ENCODE measurements around the gene SLC43A2. TPM values are rescaled to one million over a fixed set of nuclear protein-coding genes. Genes with fewer than 3 reads are reported as not detected.

The SLC43A2 gene
- total RNA-seq, 2 donors from 2014 or later: 29.3 to 38.7 TPM

DNA sequence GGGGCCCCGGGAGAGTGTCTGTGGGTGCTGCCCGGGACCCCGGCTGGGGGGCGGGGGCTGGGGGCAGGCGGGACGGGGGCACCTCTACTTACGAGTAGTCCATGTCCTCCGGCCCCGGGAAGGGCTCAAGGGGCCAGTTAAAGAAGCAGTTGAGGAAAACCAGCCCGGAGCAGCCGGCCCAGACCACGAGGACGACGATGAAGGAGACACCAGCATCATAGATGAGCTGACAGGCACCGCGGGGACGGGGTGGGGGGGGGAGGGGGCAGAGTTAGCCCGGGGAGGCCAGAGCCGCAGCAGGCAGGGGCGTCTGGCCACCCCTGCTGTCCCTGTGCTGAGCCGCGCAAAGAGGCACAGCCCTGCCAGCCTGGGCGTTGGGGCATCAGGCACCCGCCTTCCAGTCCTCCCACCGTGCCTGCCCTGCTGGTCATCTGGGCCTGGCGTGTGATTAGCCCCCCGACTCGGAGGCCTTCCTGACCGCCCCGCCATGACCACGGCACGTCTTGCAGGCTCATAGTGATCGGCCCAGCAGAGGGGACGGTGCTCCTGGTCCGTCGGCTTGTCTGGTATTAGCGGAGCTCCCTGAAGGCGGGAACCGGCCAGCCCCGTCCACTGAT lies 37.1 kb downstream of the SLC43A2 start:
- DNase-seq: no peak
- no peak overlapping the region for H3K4me3 ChIP-seq
- H3K27ac ChIP-seq: no peak overlapping the region
- intact Hi-C loops (cut with DNase I): no loop called here
- no peak overlapping the region for H3K9ac ChIP-seq (ENCODE audit: low read depth in 2 of 2, low read length in 2 of 2)
- TF ChIP-seq, protein P1, sequence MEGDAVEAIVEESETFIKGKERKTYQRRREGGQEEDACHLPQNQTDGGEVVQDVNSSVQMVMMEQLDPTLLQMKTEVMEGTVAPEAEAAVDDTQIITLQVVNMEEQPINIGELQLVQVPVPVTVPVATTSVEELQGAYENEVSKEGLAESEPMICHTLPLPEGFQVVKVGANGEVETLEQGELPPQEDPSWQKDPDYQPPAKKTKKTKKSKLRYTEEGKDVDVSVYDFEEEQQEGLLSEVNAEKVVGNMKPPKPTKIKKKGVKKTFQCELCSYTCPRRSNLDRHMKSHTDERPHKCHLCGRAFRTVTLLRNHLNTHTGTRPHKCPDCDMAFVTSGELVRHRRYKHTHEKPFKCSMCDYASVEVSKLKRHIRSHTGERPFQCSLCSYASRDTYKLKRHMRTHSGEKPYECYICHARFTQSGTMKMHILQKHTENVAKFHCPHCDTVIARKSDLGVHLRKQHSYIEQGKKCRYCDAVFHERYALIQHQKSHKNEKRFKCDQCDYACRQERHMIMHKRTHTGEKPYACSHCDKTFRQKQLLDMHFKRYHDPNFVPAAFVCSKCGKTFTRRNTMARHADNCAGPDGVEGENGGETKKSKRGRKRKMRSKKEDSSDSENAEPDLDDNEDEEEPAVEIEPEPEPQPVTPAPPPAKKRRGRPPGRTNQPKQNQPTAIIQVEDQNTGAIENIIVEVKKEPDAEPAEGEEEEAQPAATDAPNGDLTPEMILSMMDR (IDR thresholded peaks at IDR 0.05): no peak
- no peaks in the 10 kb centered on the region for H3K9me3 ChIP-seq
- H3K36me3 ChIP-seq: no peaks in the 10 kb centered on the region
- H3K27me3 ChIP-seq: no peaks in the 10 kb centered on the region
- peaks cover 30% of the 10 kb centered on the region for H3K4me1 ChIP-seq

DNA sequence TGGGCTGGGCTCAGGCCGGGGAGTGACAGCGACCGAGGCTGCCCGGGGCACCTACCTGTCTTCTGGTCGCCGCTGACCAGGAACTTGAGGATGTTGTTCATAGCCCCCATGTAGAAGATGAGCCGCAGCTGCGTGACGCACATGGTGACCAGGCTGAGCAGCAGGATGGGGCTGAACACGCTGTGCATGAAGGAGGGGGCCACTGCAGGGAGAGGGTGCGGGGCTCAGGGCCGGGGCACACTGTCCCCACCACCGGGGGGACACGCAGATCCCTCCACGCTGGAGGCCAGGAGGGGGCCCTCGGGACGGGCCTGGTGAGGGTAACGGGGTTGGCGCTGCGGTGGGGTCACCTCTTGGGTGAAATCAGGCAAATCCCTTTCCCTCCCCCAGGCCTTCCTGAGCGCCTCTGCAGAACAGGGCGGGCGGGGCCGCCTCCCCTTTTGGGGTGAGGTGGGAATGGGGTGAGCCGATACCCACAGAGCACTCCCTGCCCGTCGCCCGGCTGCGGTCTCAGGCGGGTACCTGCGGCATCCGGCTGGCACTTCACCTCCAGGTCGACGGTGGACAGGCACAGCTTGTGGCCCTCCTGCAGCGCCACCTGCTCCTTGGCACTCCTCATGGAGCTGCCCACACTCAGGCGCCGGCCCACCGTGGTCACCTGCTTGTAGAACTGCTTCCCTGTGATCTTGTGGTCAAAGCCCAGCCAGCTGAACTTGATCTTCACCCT lies 37.7 kb downstream of the SLC43A2 start:
- H3K27me3 ChIP-seq: no peaks in the 10 kb centered on the region
- DNase-seq: no peak
- H3K27ac ChIP-seq: peak overlapping the region; percentile 77
- peak overlapping the region; percentile 13 to 48 for H3K9ac ChIP-seq (ENCODE audit: low read depth in 2 of 2, low read length in 2 of 2)
- H3K4me1 ChIP-seq: peaks cover 30% of the 10 kb centered on the region
- TF ChIP-seq, protein P1 (IDR thresholded peaks at IDR 0.05): no peak
- no peaks in the 10 kb centered on the region for H3K9me3 ChIP-seq
- H3K36me3 ChIP-seq: no peaks in the 10 kb centered on the region
- no peak overlapping the region for H3K4me3 ChIP-seq
- intact Hi-C loops (cut with DNase I): no loop called here

DNA sequence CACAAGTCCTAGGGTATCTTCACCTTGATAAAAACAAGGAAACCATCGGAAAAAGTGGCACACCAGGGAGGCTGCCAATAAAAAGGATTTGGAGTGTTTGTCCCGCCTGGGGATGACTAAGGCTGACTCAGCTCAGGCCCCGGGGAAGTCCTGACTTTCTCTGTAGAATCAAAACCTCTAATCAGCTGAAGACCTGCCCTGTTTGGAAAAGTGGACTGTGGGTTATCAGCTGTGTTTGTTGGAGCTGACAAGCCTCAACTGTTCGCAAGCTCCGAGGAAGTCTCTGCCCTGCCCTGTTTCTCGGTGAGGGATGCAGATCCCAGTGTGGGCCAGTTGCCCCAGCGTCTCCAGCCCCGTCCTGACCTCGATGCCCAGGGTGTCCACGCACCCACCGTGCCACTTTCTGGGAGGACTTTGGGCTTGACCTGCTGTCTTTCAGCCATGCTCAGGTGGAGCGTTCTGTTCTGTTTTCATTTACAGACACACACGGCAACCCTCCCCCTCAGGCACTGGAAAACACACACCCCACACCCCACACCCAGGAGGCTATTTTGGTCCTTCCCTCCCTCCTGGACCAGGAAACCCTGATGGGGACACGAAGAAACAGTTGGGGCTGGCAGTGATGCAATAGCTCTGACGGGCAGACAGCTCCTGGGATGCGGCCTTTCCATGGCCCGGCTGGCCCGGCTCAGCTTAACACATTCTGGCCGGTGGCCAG lies 38.4 kb downstream of the SLC43A2 start:
- H3K27ac ChIP-seq: peak overlapping the region; percentile 77
- no peaks in the 10 kb centered on the region for H3K36me3 ChIP-seq
- no peaks in the 10 kb centered on the region for H3K9me3 ChIP-seq
- TF ChIP-seq, protein P1 (IDR thresholded peaks at IDR 0.05): no peak
- peaks cover 30% of the 10 kb centered on the region for H3K4me1 ChIP-seq
- H3K9ac ChIP-seq (ENCODE audit: low read depth in 2 of 2, low read length in 2 of 2): peak overlapping the region; percentile 13 to 48
- no peaks in the 10 kb centered on the region for H3K27me3 ChIP-seq
- peak; percentile 85 for DNase-seq
- no peak overlapping the region for H3K4me3 ChIP-seq
- intact Hi-C loops (cut with DNase I): no loop called here

DNA sequence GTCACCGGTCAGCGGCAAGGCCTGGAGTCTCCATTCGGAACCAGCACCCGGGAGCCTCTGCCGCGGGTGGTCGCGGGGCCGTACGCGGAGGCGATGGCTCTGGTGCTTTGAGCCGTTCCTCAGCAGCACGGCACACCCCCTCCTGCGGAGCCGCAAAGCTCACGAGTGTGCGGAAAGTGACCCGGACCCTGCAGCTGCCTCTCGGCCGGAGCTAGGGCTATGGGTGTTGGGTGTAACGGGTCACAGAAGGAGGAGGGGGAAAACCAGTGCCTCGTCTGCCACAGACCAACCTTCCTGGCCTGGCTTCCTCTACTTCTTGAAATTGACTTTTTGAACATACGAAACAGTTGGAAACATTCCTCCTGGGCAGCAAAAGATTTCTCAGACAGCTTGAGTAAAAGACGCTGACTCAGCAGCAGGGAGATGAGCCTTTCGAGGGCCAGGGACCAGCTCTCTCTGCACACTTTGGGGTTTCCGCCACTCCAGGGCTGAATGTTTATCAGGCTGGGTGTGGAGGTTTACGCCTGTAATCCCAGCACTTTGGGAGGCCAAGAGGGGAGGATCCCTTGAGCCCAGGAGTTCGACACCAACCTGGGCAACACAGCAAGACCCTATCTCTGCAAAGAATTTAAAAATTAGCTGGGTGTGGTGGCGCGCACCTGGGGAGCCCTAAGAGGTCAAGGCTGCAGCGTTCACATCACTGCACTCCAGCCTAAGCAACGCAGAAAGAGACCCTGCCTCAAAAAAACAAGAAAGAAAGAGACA lies 39.6 kb downstream of the SLC43A2 start:
- H3K27me3 ChIP-seq: no peaks in the 10 kb centered on the region
- peaks cover 30% of the 10 kb centered on the region for H3K4me1 ChIP-seq
- intact Hi-C loops (cut with DNase I): no loop called here
- no peaks in the 10 kb centered on the region for H3K9me3 ChIP-seq
- H3K9ac ChIP-seq (ENCODE audit: low read depth in 2 of 2, low read length in 2 of 2): no peak overlapping the region
- no peaks in the 10 kb centered on the region for H3K36me3 ChIP-seq
- H3K4me3 ChIP-seq: no peak overlapping the region
- no peak overlapping the region for H3K27ac ChIP-seq
- TF ChIP-seq, protein P1 (IDR thresholded peaks at IDR 0.05): no peak
- no peak for DNase-seq

DNA sequence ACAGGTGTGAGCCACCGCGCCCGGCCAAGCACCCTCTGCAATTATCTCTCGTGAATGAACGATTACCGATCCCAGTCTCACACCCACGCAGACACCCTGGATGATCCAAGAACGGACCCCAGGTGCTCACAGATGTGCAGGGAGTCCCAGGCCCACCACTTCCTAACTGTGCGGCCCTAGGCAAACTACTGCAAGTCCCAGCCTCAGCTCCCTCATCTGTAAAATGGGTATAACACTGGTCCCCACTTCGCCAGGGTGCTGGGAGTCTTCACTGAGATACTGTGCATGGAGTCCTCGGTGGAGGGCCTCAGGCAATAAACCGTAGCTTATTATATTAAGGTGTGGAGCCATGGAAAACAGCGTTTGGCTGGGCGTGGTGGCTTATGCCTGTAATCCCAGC lies 44.5 kb downstream of the SLC43A2 start:
- Histone ChIP-seq H3K9ac (ENCODE audit: low read depth in 2 of 2, low read length in 2 of 2) (no peak overlapping the region), H3K27me3 (no peaks in the 10 kb centered on the region), H3K27ac (no peak overlapping the region), H3K4me3 (no peak overlapping the region), H3K9me3 (no peaks in the 10 kb centered on the region), H3K4me1 (no peaks in the 10 kb centered on the region), H3K36me3 (no peaks in the 10 kb centered on the region)
- TF ChIP-seq, protein P1 (IDR thresholded peaks at IDR 0.05): no peak
- intact Hi-C loops (cut with DNase I): no loop called here
- no peak for DNase-seq

Measured in colonic mucosa (tissue), 4 donors.